GM12892 (cell line): ENCODE results near the gene OGDH.

Source experiments
- POLR2A ChIP-seq: IDR thresholded peaks from 2 replicates; pipeline ENCODE4 v1.6.1; 2011; ENCODE audit warnings: low read depth, low read length, control low read depth
- TAF1 ChIP-seq: IDR thresholded peaks from 2 replicates; pipeline ENCODE4 v1.6.1; 2011; ENCODE audit warnings: low read depth, mild to moderate bottlenecking, control low read depth, low read length, borderline replicate concordance

DNA sequence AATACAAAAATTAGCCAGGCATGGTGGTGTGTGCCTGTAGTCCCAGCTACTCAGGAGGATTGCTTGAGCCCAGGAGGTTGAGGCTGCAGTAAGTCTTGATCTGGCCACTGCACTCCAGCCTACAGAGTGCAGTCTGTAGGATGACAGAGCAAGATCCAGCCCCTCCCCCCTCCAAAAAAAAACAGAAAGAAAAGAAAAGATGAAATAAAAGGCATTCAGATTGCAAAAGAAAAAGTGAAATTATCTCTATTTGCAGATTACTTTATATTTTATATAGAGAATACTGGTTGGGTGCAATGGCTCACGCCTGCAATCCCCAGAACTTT is 121.5 kb downstream of the OGDH start:
- TF ChIP-seq TAF1 = no peak
- TF ChIP-seq POLR2A = no peak
